Ascending aorta (tissue), 2 donors: Measurements from ENCODE around the gene IPO4. TPM values are rescaled to one million over a fixed set of nuclear protein-coding genes. Genes with fewer than 3 reads are reported as not detected.

Experiments
- DNase-seq, 2 donors: peaks; one replicate each; pipeline ENCODE4 v3.0.0-alpha.2; 2019; ENCODE audit warnings: low spot score in 2 of 2
- H3K27ac ChIP-seq, 2 donors: fragments of 200-600 bp; sonication (generic); one replicate each; pipeline ENCODE4 v1.5.1; 2016 to 2017; ENCODE audit warnings: mild to moderate bottlenecking in 1 of 2
- H3K27me3 ChIP-seq: fragments of 200-600 bp; sonication (generic); one replicate; pipeline ENCODE4 v1.5.1; 2017
- H3K36me3 ChIP-seq, 2 donors: fragments of 200-600 bp; sonication (generic); one replicate each; pipeline ENCODE4 v1.5.1; 2016
- H3K4me1 ChIP-seq, 2 donors: fragments of 200-600 bp; sonication (generic); one replicate each; pipeline ENCODE4 v1.5.1; 2016 to 2017; ENCODE audit warnings: mild to moderate bottlenecking in 1 of 2
- H3K4me3 ChIP-seq, 2 donors: fragments of 200-600 bp; sonication (generic); one replicate each; pipeline ENCODE4 v1.5.1; 2016 to 2017; ENCODE audit warnings: mild to moderate bottlenecking in 1 of 2
- H3K9me3 ChIP-seq, 2 donors: fragments of 200-600 bp; sonication (generic); one replicate each; pipeline ENCODE4 v1.5.1; 2016
- intact Hi-C: fragments of 100-400 bp; cut with DNase I; formaldehyde crosslinking; loops from one replicate; pipeline ENCODE4 v1.15.1; 2023
- total RNA-seq: library from RNA; depleted of rRNA; stranded (reverse); fragments of >200 nt; gene quantifications from one replicate; pipeline ENCODE4 v1.1.0, GENCODE V29; 2016
- TF ChIP-seq, protein P1 (sequence below), 3 experiments: fragments of 200-600 bp in 2 of 3; fragments of 450-650 bp in 1 of 3; sonication (generic) in 2 of 3; IDR thresholded peaks; one replicate each; pipeline ENCODE4 v1.5.1; 2016 to 2019; ENCODE audit warnings: antibody characterized with exemption in 3 of 3, mild to moderate bottlenecking in 1 of 3, moderate library complexity in 1 of 3

IPO4 gene
- total RNA-seq, 1 donor from 2014 or later, result 140 TPM

DNA sequence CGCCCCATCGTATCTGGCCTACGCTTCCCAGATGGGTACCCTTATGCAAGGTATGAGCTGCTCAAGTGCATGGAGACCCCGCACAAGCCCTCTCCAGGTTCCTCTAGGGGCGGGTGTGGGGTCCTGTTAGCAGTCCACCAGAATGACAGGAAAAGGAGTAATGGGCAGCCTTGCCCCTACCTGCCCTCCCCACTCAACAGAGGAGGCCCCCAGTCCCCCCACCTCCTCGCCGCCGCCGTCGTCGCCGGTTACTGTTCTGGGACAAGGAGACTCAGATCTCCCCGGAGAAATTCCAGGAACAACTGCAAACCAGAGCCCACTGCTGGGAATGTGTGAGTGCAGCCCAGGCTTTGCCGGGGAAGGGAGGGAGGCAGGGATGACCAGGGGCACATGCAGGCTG lies 10.7 kb downstream of the IPO4 start:
- TF ChIP-seq, protein P1, sequence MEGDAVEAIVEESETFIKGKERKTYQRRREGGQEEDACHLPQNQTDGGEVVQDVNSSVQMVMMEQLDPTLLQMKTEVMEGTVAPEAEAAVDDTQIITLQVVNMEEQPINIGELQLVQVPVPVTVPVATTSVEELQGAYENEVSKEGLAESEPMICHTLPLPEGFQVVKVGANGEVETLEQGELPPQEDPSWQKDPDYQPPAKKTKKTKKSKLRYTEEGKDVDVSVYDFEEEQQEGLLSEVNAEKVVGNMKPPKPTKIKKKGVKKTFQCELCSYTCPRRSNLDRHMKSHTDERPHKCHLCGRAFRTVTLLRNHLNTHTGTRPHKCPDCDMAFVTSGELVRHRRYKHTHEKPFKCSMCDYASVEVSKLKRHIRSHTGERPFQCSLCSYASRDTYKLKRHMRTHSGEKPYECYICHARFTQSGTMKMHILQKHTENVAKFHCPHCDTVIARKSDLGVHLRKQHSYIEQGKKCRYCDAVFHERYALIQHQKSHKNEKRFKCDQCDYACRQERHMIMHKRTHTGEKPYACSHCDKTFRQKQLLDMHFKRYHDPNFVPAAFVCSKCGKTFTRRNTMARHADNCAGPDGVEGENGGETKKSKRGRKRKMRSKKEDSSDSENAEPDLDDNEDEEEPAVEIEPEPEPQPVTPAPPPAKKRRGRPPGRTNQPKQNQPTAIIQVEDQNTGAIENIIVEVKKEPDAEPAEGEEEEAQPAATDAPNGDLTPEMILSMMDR (IDR thresholded peaks at IDR 0.05), result no peak
- no peaks in the 10 kb centered on the region for H3K9me3 ChIP-seq
- no peak overlapping the region for H3K27ac ChIP-seq
- DNase-seq, result no peak
- no peaks in the 10 kb centered on the region for H3K4me1 ChIP-seq
- H3K27me3 ChIP-seq, result no peaks in the 10 kb centered on the region
- peaks cover 26 to 53% of the 10 kb centered on the region in 2 donors for H3K36me3 ChIP-seq
- intact Hi-C loops, result no loop called here
- H3K4me3 ChIP-seq, result no peak overlapping the region

DNA sequence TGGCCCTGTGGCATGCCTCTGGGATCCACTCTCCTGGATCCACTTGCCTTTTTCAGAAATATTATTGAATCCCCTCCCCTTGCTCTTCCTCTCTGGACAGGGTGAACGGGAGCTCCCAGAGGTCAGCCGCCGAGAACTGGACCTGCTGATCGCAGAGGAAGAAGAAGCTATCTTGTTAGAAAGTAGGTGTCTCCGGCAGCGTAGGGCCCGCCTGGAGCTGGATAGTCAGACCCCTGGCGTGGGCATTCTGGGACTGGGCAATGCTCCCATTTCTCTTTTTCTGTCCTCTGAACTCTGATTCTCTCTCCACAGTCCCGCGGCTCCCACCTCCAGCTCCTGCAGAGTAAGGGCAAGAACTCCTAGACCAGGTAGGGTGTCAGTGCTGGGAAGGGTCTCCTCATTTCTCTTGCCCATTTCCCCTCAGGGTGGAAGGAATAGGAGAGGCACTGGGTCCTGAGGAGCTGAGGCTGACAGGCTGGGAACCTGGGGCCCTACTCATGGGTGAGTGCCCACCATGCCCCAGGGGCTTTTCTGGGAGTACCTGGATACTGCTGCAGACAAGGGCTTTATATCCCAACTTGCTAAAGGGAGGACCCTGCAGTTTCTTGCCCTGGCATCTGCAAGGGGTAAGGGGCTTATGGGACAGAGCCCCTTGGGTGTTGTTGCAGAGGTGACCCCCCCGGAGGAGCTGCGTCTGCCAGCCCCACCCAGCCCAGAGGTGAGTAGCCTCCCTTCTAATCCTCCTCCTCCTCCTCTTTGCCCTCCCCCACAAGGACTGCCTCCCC lies 11.4 kb downstream of the IPO4 start:
- Histone ChIP-seq H3K4me1 (no peaks in the 10 kb centered on the region), H3K27ac (no peak overlapping the region), H3K36me3 (peaks cover 20 to 46% of the 10 kb centered on the region in 2 donors), H3K4me3 (no peak overlapping the region), H3K27me3 (no peaks in the 10 kb centered on the region), H3K9me3 (no peaks in the 10 kb centered on the region)
- no peak for DNase-seq
- intact Hi-C loops, result no loop called here
- TF ChIP-seq, protein P1 (IDR thresholded peaks at IDR 0.05), result no peak

DNA sequence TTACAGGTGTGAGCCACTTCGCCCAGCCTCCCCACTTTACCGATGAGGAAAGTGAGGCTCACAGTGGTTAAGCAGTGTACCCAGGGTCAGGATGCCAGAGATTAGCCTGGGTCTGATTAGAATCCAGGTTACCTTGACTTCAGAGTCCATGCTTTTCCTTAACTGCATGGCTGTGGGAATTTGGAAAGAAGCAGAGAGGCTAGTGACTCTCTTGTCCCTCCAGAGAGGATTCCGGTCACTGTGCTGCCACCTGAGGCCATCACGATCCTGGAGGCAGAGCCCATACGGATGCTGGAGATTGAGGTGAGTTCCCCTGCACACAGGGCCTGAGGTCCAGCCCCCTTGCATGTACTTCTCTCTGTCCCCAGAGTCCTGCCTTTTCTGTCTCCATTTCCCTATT lies 12.0 kb downstream of the IPO4 start:
- Histone ChIP-seq H3K4me3 (no peak overlapping the region), H3K4me1 (peaks cover 0 to 3% of the 10 kb centered on the region in 2 donors), H3K27ac (no peak overlapping the region), H3K27me3 (no peaks in the 10 kb centered on the region), H3K9me3 (no peaks in the 10 kb centered on the region), H3K36me3 (peaks cover 20 to 40% of the 10 kb centered on the region in 2 donors)
- TF ChIP-seq, protein P1 (IDR thresholded peaks at IDR 0.05), result no peak
- no peak for DNase-seq
- intact Hi-C loops, result no loop called here

DNA sequence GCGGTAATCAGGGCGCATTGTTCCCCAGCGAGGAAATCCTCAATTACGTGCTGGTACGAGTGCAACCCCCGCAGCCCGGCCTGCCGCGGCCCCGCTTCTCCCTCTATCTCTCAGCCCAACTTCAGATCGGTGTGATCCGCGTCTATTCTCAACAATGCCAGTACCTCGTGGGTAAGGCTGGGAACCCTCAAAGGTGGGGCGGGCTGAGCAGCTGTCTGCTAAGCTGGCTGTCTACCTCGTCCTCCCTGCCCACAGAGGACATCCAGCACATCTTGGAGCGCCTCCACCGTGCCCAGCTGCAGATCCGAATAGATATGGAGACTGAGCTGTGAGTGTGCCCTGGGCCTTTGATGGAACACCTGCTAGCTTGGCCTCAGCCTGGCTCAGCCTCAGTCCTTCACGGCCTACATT lies 15.7 kb downstream of the IPO4 start:
- Histone ChIP-seq H3K27ac (no peak overlapping the region), H3K9me3 (no peaks in the 10 kb centered on the region), H3K27me3 (no peaks in the 10 kb centered on the region), H3K36me3 (peaks cover 4 to 20% of the 10 kb centered on the region in 2 donors), H3K4me1 (peaks cover 2 to 6% of the 10 kb centered on the region in 2 donors), H3K4me3 (no peak overlapping the region)
- TF ChIP-seq, protein P1 (IDR thresholded peaks at IDR 0.05), result no peak
- DNase-seq, result no peak
- intact Hi-C loops, result no loop called here

DNA sequence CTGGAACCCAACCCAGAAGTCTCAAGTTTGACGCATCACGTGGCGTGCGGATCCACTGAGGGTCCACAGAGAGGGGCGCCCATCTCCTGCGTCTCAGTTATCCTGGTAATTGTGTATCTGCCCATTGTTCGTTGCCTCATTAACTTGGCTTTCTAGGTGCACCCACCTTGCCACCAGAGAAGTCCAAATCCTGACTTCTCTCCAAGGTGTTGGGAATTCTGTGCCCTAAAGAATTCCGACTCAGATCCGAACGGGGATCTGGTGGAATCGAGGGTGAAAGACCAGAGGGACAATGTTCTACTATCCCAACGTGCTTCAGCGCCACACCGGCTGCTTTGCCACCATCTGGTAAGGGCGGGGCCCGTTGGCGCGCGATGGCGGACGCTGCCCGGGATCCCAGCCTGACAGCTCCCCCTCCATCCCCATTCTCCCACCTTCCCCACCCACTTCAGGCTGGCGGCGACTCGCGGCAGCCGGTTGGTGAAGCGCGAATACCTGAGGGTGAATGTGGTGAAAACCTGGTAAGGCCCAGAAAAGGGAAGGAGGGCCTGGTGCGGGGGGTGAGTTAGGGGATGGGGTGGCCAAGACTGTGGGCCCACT lies 16.3 kb downstream of the IPO4 start:
- TF ChIP-seq, protein P1 (IDR thresholded peaks at IDR 0.05), result no peak
- intact Hi-C loops, result no loop called here
- peaks cover 5 to 20% of the 10 kb centered on the region in 2 donors for H3K36me3 ChIP-seq
- peak overlapping the region in 1 of 2 donors; percentile 18 for H3K27ac ChIP-seq
- DNase-seq, result no peak
- H3K4me1 ChIP-seq, result peaks cover 2 to 6% of the 10 kb centered on the region in 2 donors
- no peaks in the 10 kb centered on the region for H3K9me3 ChIP-seq
- H3K27me3 ChIP-seq, result no peaks in the 10 kb centered on the region
- H3K4me3 ChIP-seq, result peak overlapping the region; percentile 27 to 58
